ENCODE measurements around the gene XPC.

The XPC gene

DNA sequence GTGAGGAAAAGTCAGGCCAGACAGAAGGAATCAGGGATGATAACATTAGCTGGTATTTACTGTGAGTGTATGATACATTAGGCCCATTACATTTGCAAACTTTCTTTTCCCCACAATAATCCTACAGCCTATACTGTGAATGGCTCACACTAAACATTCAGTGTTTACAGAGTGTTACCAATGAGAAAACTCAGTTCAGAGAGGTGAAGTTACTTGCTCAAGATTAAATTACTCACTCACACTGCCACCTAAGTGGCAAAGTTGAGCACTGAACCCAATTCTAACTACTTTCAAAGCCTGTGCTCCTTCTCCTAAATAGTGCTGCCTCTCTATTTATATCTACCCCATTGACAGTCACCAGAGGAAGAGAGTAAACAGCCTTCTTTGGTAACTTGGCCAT lies 8.5 kb downstream of the XPC start:
- DNase-seq: no peak

GRCh38 chr3:14169435-14169834 lies 9.0 kb downstream of the XPC start:
- DNase-seq: no peak

GRCh38 chr3:14166877-14167603 lies 11.4 kb downstream of the XPC start:
- DNase-seq: peak; percentile 65

GRCh38 chr3:14162178-14162577 lies 16.2 kb downstream of the XPC start:
- no peak for DNase-seq

DNA sequence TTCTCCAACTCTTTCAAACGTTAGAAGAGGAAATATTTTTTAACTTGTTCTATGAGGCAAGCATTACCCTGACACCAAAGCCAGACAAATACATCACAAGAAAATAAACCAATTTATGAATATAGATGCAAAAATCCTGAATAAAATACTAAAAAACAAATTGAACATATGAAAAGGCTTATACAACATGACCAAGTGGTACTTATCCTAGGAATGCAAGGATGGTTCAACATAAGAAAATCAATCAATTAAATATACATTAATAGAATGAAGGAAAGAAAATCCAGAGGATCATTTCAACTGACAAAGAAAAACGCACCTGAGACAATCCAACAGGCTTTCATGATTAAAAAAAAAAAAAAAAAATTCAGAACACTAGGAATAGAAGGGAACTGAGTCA lies 17.1 kb downstream of the XPC start:
- no peak for DNase-seq

DNA sequence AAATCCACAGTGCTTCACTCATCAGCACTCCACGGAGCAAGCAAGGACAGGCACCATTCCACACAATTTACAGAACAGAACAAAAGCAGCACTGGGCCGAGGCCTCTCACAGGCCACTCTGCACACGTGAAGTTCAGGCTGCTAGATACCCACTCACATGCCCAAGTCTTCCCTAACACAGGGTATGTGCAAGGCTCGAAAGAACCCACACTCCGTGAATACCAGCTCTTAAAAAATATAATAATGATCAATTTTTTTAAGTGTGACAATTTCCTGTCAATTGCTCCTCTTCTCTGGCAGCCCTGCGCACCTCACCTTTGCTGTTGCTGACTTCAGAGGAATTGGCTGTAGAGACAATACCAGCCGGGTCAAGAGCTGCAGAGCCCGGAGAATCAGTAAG lies 19.0 kb downstream of the XPC start:
- DNase-seq: no peak

GRCh38 chr3:14158370-14158769 lies 20.0 kb downstream of the XPC start:
- DNase-seq: no peak

- no peak for DNase-seq
Observed at GRCh38 chr3:14157951-14158350, 20.4 kb downstream of the XPC start.

DNA sequence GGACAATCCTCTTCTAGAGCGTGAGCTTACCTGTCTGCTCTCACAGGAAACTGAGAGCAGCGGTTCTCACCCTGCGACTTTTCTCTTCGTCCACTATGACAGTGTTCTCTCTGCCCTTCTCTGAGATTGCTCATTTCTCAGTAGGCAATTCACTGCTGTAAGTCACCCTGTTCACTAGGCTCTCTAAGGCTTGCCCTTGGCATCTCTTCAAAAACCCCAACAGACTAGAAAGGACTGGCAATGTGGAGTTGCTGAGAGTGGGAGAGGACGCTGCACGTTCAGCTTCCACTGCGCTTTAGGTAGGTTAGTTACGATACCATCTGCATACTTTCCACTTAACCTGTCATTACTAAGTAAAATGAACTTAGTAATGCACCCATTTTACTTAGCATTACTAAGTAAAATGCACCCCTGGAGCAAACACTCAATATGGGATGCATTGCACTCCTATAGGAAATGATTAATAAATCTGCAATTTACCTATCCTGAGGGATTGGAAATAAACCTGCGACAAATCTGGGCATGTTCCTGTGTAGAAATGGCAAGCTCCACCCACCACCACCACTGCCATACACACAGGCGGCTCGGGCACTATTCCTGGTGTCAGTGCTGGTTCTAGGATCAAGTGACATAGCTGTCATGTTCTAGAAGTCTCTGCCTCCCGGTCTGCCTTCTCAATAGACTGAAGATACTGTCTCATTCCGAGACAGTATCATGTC lies 21.4 kb downstream of the XPC start:
- no peak for DNase-seq

- no peak for DNase-seq
Observed at GRCh38 chr3:14156201-14156600, 22.2 kb downstream of the XPC start.

- DNase-seq: peak; percentile 49
Observed at GRCh38 chr3:14154895-14155440, 23.4 kb downstream of the XPC start.

DNA sequence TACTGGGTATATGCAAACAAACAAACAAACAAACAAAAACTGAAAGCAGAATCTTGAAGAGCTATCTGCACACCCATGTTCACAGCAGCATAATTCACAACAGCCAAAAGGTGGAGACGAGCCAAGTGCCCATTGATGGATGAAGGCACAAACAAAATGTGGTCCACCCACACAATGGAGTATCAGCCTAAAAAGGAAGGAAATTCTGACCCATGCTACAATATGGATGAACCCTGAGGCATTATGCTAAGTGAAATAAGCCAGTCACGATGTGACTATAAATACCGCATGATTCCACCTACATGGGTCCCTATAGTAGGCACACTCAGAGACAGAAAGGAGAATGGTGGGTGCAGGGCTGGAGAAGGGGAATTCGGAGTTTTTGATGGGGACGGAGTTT lies 24.1 kb downstream of the XPC start:
- DNase-seq: peak; percentile 18

- DNase-seq: peak; percentile 35
Observed at GRCh38 chr3:14153663-14154062, 24.7 kb downstream of the XPC start.

DNA sequence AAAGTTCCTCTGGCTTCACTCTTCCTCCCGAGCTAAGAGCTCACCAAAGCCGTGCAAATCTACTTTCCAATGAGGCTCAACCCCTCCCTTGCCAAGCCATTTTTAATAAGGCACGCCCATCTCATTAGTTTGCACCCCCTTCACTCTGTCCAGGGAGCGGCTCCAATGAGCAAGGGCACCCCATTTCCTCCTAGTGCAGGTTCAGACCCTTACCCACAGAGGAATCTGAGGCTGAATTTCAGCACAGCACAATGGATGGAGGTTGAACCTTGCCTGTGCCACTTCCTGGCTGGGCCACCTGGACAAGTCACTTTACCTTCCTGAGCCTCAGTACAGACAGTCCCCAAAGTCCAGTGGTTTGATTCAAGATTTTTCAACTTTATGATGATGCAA lies 25.4 kb downstream of the XPC start:
- DNase-seq: no peak

DNA sequence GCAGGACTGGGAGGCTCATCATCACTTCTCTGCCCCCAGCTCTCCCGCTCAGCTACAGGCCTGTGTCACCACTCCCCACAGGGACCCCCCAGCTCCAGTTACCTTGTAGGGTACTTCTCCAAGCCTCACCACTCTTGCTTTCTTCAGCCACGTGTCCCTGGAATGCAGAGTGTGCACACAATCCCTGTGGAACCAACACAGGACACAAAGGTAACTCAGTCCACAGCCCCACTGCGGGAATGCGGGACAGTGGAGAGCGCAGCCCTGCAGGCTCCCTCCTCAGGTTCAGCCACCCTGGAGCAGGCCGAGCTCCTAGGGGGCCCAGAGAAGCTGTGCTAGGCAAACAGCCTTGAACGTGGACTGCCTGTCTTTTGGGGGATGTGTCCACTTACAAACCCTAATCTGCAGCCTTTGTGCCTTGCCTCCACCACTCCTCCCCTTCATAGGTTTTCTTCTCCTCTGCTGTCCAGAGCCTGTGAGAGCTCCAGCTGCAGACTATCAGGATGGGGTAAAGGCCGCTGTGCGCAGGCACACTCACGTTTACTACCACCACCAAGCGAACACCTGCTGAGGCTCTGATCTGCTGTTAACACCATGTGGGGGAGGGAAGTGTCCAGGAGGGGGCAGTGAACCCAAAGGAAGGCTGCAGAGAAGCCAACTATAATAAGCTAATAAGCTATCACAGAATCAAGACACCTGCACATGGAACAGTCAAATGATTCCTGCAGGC lies 26.0 kb downstream of the XPC start:
- DNase-seq: peak; percentile 54

DNA sequence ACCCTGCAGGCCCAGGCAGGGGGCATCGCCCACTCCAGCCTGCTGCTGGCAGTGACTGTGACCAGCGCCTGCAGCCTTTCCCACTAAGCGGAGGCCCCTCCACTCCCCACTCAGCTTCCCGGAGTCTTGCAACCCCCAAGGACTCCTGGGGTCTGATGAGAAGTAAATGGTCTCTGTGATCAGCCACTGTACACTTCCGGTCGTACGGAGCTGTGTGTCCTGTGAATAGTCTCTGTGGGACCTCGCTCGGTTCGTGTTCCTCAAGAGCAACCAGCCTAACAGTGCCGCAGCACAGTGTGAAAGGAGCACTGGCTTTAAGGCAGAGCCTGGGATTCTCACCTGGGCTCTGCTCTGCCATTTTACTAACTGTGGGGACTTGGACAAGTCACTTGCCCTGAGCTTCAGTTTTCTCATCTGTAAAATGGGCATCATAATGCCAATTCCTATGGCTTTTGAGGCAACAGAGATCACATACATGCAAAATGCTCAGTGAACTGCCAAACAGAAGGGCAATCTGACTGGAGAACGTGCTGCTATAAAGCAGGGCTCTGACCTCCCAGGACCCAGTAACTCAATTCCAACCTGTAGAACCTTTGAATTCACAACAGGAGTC lies 26.8 kb downstream of the XPC start:
- peak; percentile 49 for DNase-seq

DNA sequence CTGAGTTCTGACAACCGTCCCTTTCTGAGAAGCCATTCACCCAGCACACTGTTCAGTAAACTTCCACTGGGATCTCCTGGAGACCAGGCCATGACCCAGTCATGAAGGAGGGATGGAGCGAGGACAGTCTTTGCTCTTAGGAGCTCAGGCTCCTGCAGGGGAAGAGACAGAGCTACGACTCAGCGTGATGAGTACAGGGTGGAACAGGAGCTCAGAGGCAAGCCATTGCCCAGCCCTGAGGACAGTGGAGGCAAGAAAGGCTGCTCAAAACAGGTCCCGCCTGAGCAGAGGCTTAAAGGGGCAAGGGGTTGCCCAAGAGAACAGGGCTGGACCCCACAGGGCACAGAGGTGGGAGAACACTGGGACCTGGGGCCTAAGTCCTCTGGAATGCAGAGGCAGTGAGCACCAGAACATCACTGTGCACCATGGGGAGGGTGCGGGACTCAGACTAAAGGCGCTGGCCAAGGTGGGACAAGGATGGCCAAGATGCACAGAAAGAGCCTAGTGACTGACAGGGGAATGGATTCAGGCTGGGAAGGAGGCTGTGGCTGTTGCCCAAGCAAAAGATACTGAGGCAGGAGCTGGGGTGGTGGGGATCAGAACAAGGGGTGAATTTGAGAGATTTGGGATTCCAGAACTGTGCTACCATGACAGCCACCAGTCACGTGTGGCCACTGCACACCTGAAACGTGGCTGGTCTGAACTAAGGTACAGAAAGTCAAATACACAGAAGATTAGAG lies 27.7 kb downstream of the XPC start:
- peak; percentile 59 for DNase-seq

- DNase-seq: peak; percentile 45
Observed at GRCh38 chr3:14150078-14150477, 28.3 kb downstream of the XPC start.

- peak; percentile 87 for DNase-seq
Observed at GRCh38 chr3:14148041-14148985, 30.1 kb downstream of the XPC start.

DNA sequence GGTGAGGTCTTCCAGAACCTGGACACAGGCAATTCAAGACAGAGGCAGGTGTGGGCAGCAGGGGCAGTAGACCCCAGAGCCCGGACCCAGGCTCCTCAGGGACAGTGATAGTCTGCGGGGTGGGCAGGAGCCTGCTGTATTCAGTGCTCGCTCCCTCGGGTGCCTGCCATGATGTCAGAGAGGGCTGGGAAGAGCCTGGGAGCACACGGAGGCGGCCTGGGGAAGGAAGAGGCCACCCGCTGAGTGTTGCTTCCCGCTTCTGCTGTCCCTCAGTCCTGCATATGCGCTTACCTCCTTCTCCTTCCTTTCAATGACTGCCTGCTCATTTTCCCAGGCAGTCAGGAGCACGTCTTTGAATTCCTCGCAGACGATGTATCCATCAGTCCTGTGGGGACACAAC lies 30.8 kb downstream of the XPC start:
- DNase-seq: peak; percentile 49

DNA sequence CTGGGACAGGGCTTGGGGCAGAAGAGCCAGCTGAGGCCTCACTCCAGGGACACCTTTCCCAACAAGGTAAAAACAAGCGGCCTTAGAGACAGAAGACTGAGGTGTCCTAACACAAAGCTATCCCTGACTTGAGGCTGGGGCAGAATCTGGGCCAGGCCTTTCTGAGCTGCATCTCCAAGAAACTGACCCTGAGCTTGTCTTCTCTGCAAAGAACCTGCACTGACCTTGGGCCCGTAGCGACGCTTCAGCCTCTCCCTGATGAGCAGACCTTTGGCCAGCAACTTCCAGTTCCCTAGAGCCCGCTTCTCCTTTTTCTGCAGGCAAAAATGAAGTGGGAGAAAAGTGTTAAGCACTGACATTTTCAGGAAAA lies 31.4 kb downstream of the XPC start:
- no peak for DNase-seq

Data from islet precursor cell (in vitro differentiated cells).